Natural killer cell (primary cell): Measurements from ENCODE around the gene NRROS. TPM values are rescaled to one million over a fixed set of nuclear protein-coding genes. Genes with fewer than 3 reads are reported as not detected.
"Not testable (repeated sequence)": the region's sequence is repeated elsewhere in the genome, so short reads cannot be mapped to it uniquely, and the experiment has no call there.

ENCODE experiments used
- ATAC-seq, 3 donors: fragments of 150-1000 bp in 2 of 3; fragments of 200-7000 bp in 1 of 3; cut with Tn5 transposase; 1 replicate in 1 of 3; 2 replicates in 2 of 3; pipeline ENCODE4 v1.10.0; 2021; ENCODE audit warnings: mild to moderate bottlenecking in 2 of 3, moderate library complexity in 2 of 3
- DNase-seq, 2 donors: peaks; one replicate each; pipeline versions ENCODE4 v3.0.0 to v3.0.0-alpha.2; 2013 to 2021; ENCODE audit warnings: mixed read lengths in 1 of 2
- H3K27ac ChIP-seq: one replicate; pipeline ENCODE4 v1.5.1; 2013; ENCODE audit warnings: mild to moderate bottlenecking, low read length
- H3K27me3 ChIP-seq: one replicate; pipeline ENCODE4 v1.6.1; 2013; ENCODE audit warnings: low read length; ENCODE audit not compliant: control insufficient read depth, insufficient read depth
- H3K36me3 ChIP-seq: one replicate; pipeline ENCODE4 v1.6.1; 2013; ENCODE audit warnings: low read length; ENCODE audit not compliant: control insufficient read depth, insufficient read depth
- H3K4me1 ChIP-seq: one replicate; pipeline ENCODE4 v1.6.1; 2013; ENCODE audit warnings: low read length; ENCODE audit not compliant: control insufficient read depth, insufficient read depth
- H3K4me3 ChIP-seq: one replicate; pipeline ENCODE4 v1.5.1; 2013; ENCODE audit warnings: low read length
- H3K9me3 ChIP-seq: one replicate; pipeline ENCODE4 v1.6.1; 2013; ENCODE audit warnings: low read length; ENCODE audit not compliant: control insufficient read depth, insufficient read depth
- H3K27ac Mint-ChIP-seq, 2 donors: one replicate each; pipeline ENCODE4 v1.8.0; 2022; ENCODE audit warnings: mild to moderate bottlenecking in 2 of 2, mixed read lengths in 2 of 2, moderate library complexity in 1 of 2
- H3K27me3 Mint-ChIP-seq, 2 donors: one replicate each; pipeline ENCODE4 v1.8.0; 2022; ENCODE audit warnings: low read depth in 2 of 2, mixed read lengths in 2 of 2
- H3K36me3 Mint-ChIP-seq: one replicate; pipeline ENCODE4 v1.8.0; 2022; ENCODE audit warnings: mixed read lengths
- H3K4me1 Mint-ChIP-seq, 2 donors: one replicate each; pipeline ENCODE4 v1.8.0; 2022; ENCODE audit warnings: mixed read lengths in 2 of 2
- H3K4me3 Mint-ChIP-seq: one replicate; pipeline ENCODE4 v1.8.0; 2022; ENCODE audit warnings: mild to moderate bottlenecking, moderate library complexity, mixed read lengths
- H3K9me3 Mint-ChIP-seq, 2 donors: one replicate each; pipeline ENCODE4 v1.8.0; 2022; ENCODE audit warnings: mixed read lengths in 2 of 2
- CTCF ChIP-seq: fragments of 200-600 bp; IDR thresholded peaks from one replicate; pipeline ENCODE4 v1.8.0; 2022; ENCODE audit warnings: antibody characterized with exemption
- WGBS: methylation state at CpG from one replicate; pipeline ENCODE4 v1.1.7; 2013; ENCODE audit warnings: missing lambda C conversion rate; ENCODE audit not compliant: insufficient coverage; 5-methylcytosine and 5-hydroxymethylcytosine counted together
- intact Hi-C: fragments of 100-400 bp; cut with micrococcal nuclease; formaldehyde crosslinking; loops from one replicate; pipeline ENCODE4 v1.14.2; 2022
- total RNA-seq, 4 donors: library from RNA; stranded (reverse); fragments of 120-200 nt in 1 of 4; gene quantifications; one replicate each; pipeline versions ENCODE4 v1.2.3 to v1.2.4, GENCODE V29; 2013 to 2022

The NRROS gene
- total RNA-seq = 10 to 100 TPM; 32.5 to 56.3 (median 56.2) TPM
- total RNA-seq (2013) = 19.6 TPM

- TF ChIP-seq CTCF = no peak
- Mint-ChIP-seq H3K4me1 (peaks cover 91 to 96% of the 10 kb centered on the region in 2 donors), H3K4me3 (peak within 1 kb of the TSS; percentile 93), H3K9me3 (no peaks in the 10 kb centered on the region), H3K36me3 (no peaks in the 10 kb centered on the region), H3K27me3 (no peaks in the 10 kb centered on the region), H3K27ac (peak within 1 kb of the TSS; percentile 96 to 98)
- peak; percentile 37 to 79 (median 64) for ATAC-seq
- Histone ChIP-seq H3K27ac (peak within 1 kb of the TSS; percentile 81), H3K9me3 (no peaks in the 10 kb centered on the region), H3K4me1 (peaks cover 89% of the 10 kb centered on the region), H3K36me3 (peaks cover 6% of the 10 kb centered on the region), H3K4me3 (peak within 1 kb of the TSS; percentile 88), H3K27me3 (no peaks in the 10 kb centered on the region)
- intact Hi-C loops = loop anchor here (2.0 to 5.0 kb wide), 3 partner anchors 29 to 137 kb away; partner anchors contain the start of gene RNF168
- DNase-seq = peak; percentile 66 to 76
- WGBS = under 1% methylated on average over 65 of the region's 65 CpGs
Measured at GRCh38 chr3:196639483-196640296, at the start of gene NRROS. TSS of gene NRROS (plus strand) at chr3:196639694. CDS start at chr3:196654540, 14,846 bp downstream.

- H3K36me3 ChIP-seq = peaks cover 7% of the 10 kb centered on the region
- ATAC-seq (no peak), DNase-seq (no peak)
- intact Hi-C loops = no loop called here
- H3K4me3 ChIP-seq = no peak overlapping the region
- Mint-ChIP-seq H3K27me3 (no peaks in the 10 kb centered on the region), H3K4me3 (no peak overlapping the region), H3K27ac (no peak overlapping the region), H3K4me1 (no peaks in the 10 kb centered on the region), H3K36me3 (peaks cover 8% of the 10 kb centered on the region), H3K9me3 (no peaks in the 10 kb centered on the region)
- no peak overlapping the region for H3K27ac ChIP-seq
- H3K4me1 ChIP-seq = no peaks in the 10 kb centered on the region
- no peaks in the 10 kb centered on the region for H3K9me3 ChIP-seq
- H3K27me3 ChIP-seq = no peaks in the 10 kb centered on the region
- TF ChIP-seq CTCF = no peak
- 90% methylated on average over 5 of the region's 5 CpGs for WGBS
Measured at GRCh38 chr3:196590279-196590678, 49.2 kb upstream of the NRROS start.

- no peaks in the 10 kb centered on the region for H3K36me3 ChIP-seq
- peaks cover 4% of the 10 kb centered on the region for H3K4me1 ChIP-seq
- no peak overlapping the region for H3K4me3 ChIP-seq
- H3K9me3 Mint-ChIP-seq = no peaks in the 10 kb centered on the region
- intact Hi-C loops = no loop called here
- no peaks in the 10 kb centered on the region for H3K27me3 ChIP-seq
- H3K4me3 Mint-ChIP-seq = no peak overlapping the region
- TF ChIP-seq CTCF = no peak
- H3K27ac Mint-ChIP-seq = no peak overlapping the region
- no peak for ATAC-seq
- peaks cover 5 to 9% of the 10 kb centered on the region in 2 donors for H3K27me3 Mint-ChIP-seq
- WGBS = 69% methylated on average over 5 of the region's 5 CpGs
- H3K36me3 Mint-ChIP-seq = no peaks in the 10 kb centered on the region
- H3K4me1 Mint-ChIP-seq = peaks cover 11% of the 10 kb centered on the region in 2 donors
- H3K27ac ChIP-seq = no peak overlapping the region
- H3K9me3 ChIP-seq = no peaks in the 10 kb centered on the region
- DNase-seq = no peak
Measured at GRCh38 chr3:196596355-196596754, 43.1 kb upstream of the NRROS start.

- H3K27me3 ChIP-seq, H3K36me3 ChIP-seq, H3K27ac ChIP-seq, intact Hi-C loops, H3K27me3 Mint-ChIP-seq, H3K4me1 ChIP-seq, H3K36me3 Mint-ChIP-seq, H3K9me3 Mint-ChIP-seq, H3K9me3 ChIP-seq: not testable (repeated sequence)
- DNase-seq (peak in 1 of 2 donors; percentile 28), ATAC-seq (peak in 2 of 3 donors; percentile 54 to 61)
- 51% methylated on average over 22 of the region's 25 CpGs for WGBS
- Mint-ChIP-seq H3K4me1 (peaks cover 11% of the 10 kb centered on the region in 2 donors), H3K27ac (peak overlapping the region; percentile 63 to 66), H3K4me3 (peak overlapping the region; percentile 94)
- H3K4me3 ChIP-seq = peak overlapping the region; percentile 17
Measured at GRCh38 chr3:196597971-196598733, 41.3 kb upstream of the NRROS start.
